OCI-LY1 (cell line): ENCODE results near the gene CREB3L1.

Experiments
- H2AFZ ChIP-seq: fragments of 200-600 bp; sonication (generic), shearing (Covaris generic); 2 replicates; pipeline ENCODE4 v1.6.0; 2014; ENCODE audit warnings: antibody characterized with exemption, mild to moderate bottlenecking, low read length
- H3F3A ChIP-seq: fragments of 200-600 bp; sonication (generic), shearing (Covaris generic); 2 replicates; pipeline ENCODE4 v1.6.0; 2014; ENCODE audit warnings: mild to moderate bottlenecking, antibody characterized with exemption, low read length, moderate library complexity; ENCODE audit not compliant: insufficient read depth
- H3K27ac ChIP-seq: fragments of 200-600 bp; sonication (generic); 2 replicates; pipeline ENCODE4 v1.5.1; 2014; ENCODE audit warnings: low read length, mixed run types, mild to moderate bottlenecking, low read depth; ENCODE audit not compliant: poor library complexity, severe bottlenecking
- H3K27me3 ChIP-seq: fragments of 200-600 bp; sonication (generic); 2 replicates; pipeline ENCODE4 v1.6.0; 2014; ENCODE audit warnings: antibody characterized with exemption, mild to moderate bottlenecking, low read length, moderate library complexity; ENCODE audit not compliant: insufficient read depth
- H3K36me3 ChIP-seq: fragments of 200-600 bp; sonication (generic); 2 replicates; pipeline ENCODE4 v1.6.1; 2014; ENCODE audit warnings: mild to moderate bottlenecking, antibody characterized with exemption, low read length, moderate library complexity, mixed read lengths; ENCODE audit not compliant: insufficient read depth
- H3K4me1 ChIP-seq: fragments of 200-600 bp; sonication (generic); 2 replicates; pipeline ENCODE4 v1.5.1; 2014; ENCODE audit warnings: mild to moderate bottlenecking, low read length, moderate library complexity; ENCODE audit not compliant: insufficient read depth, severe bottlenecking
- H3K4me2 ChIP-seq: fragments of 200-600 bp; sonication (generic), shearing (Covaris generic); 2 replicates; pipeline ENCODE4 v1.6.1; 2014; ENCODE audit warnings: low read length
- H3K4me3 ChIP-seq: fragments of 200-600 bp; sonication (generic); 2 replicates; pipeline ENCODE4 v1.5.1; 2014; ENCODE audit warnings: low read length, low read depth, mild to moderate bottlenecking, mixed read lengths; ENCODE audit not compliant: poor library complexity, severe bottlenecking
- H3K79me2 ChIP-seq: fragments of 200-600 bp; shearing (Covaris generic); 2 replicates; pipeline ENCODE4 v1.6.1; 2016; ENCODE audit warnings: mixed run types, low read length, mixed read lengths; ENCODE audit not compliant: insufficient read depth
- H3K9ac ChIP-seq: fragments of 200-600 bp; sonication (generic), shearing (Covaris generic); 2 replicates; pipeline ENCODE4 v1.6.1; 2014; ENCODE audit warnings: mild to moderate bottlenecking, low read length, mixed read lengths
- H3K9me2 ChIP-seq: fragments of 200-600 bp; sonication (generic), shearing (Covaris generic); 2 replicates; pipeline ENCODE4 v1.6.1; 2014; ENCODE audit warnings: low read depth, mild to moderate bottlenecking, low read length, mixed read lengths
- H3K9me3 ChIP-seq: fragments of 200-600 bp; shearing (Covaris generic); 2 replicates; pipeline ENCODE4 v1.6.1; 2014; ENCODE audit warnings: low read length, mixed read lengths
- H4K20me1 ChIP-seq: fragments of 200-600 bp; sonication (generic), shearing (Covaris generic); 2 replicates; pipeline ENCODE4 v1.6.0; 2016; ENCODE audit warnings: mild to moderate bottlenecking, low read length; ENCODE audit not compliant: insufficient read depth
- EZH2 ChIP-seq: fragments of 200-600 bp; sonication (generic), shearing (Covaris generic); IDR thresholded peaks from 2 replicates; pipeline ENCODE4 v1.8.0; 2017; ENCODE audit warnings: borderline replicate concordance, mixed run types, mild to moderate bottlenecking, antibody characterized with exemption, low read length, moderate library complexity, mixed read lengths
- TF ChIP-seq, protein P1 (sequence below): fragments of 200-600 bp; sonication (generic), shearing (Covaris generic); IDR thresholded peaks from 2 replicates; pipeline ENCODE4 v1.5.1; 2017; ENCODE audit warnings: mild to moderate bottlenecking, antibody characterized with exemption, low read length, moderate library complexity, mixed read lengths

The CREB3L1 gene

DNA sequence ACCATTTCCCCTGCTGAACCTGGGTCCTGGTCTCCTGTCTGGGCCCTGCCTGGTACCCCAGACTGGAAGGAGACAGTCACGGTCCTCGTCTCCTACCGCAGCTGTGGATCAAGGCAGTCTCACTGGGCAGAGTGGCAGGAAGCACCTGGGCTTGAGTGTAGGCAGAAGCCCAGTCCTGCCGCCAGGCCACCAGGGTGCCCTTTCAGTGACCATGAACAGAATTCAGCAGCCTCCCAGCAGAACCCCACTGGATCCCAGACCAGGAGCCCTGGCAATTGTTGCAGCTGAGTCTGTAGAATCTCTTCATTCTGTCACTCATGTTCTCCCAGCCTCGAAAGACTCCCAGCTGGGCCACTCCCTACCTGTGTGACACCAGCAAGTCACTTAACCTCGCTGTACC, 25.5 kb upstream of the CREB3L1 start:
- Histone ChIP-seq H3K9me3 (no peaks in the 10 kb centered on the region), H3K36me3 (no peaks in the 10 kb centered on the region), H3K79me2 (no peaks in the 10 kb centered on the region), H3K9ac (no peak overlapping the region), H3K27ac (no peak overlapping the region), H4K20me1 (no peaks in the 10 kb centered on the region), H2AFZ (no peak overlapping the region), H3F3A (no peaks in the 10 kb centered on the region), H3K27me3 (peaks cover 5% of the 10 kb centered on the region; the same call in 1 of the 2 replicates), H3K4me3 (no peak overlapping the region), H3K9me2 (no peaks in the 10 kb centered on the region), H3K4me2 (no peak overlapping the region), H3K4me1 (no peaks in the 10 kb centered on the region)
- TF ChIP-seq, protein P1, sequence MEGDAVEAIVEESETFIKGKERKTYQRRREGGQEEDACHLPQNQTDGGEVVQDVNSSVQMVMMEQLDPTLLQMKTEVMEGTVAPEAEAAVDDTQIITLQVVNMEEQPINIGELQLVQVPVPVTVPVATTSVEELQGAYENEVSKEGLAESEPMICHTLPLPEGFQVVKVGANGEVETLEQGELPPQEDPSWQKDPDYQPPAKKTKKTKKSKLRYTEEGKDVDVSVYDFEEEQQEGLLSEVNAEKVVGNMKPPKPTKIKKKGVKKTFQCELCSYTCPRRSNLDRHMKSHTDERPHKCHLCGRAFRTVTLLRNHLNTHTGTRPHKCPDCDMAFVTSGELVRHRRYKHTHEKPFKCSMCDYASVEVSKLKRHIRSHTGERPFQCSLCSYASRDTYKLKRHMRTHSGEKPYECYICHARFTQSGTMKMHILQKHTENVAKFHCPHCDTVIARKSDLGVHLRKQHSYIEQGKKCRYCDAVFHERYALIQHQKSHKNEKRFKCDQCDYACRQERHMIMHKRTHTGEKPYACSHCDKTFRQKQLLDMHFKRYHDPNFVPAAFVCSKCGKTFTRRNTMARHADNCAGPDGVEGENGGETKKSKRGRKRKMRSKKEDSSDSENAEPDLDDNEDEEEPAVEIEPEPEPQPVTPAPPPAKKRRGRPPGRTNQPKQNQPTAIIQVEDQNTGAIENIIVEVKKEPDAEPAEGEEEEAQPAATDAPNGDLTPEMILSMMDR: no peak
- TF ChIP-seq EZH2: no peak

DNA sequence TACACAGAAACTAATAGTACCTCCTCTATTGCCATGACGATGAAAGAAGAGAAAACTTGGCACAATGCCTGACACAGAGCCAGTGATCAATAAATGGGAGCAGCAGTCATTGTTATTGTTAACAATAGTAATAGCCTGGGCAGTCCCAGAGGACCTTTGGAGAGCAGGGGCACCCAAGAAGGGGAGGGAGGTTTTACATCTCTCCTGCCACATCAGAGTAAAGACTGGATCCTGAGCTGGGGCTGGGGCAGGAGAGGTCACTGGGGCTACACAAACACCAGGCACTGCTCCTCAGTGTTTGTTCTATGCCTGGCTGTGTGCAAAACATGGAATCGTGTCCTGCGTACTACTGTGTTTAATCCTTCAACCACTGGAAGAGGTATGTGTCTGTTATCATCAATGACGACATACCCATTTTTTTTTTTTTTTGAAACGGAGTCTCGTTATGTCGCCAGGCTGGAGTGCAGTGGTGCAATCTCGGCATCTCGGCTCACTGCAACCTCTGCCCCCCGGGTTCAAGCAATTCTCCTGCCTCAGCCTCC, 25.0 kb upstream of the CREB3L1 start:
- H3K79me2 ChIP-seq: no peaks in the 10 kb centered on the region
- H3F3A ChIP-seq: no peaks in the 10 kb centered on the region
- no peaks in the 10 kb centered on the region for H3K36me3 ChIP-seq
- no peaks in the 10 kb centered on the region for H3K9me2 ChIP-seq
- no peak overlapping the region for H3K27ac ChIP-seq
- no peak overlapping the region for H3K4me3 ChIP-seq
- no peaks in the 10 kb centered on the region for H3K4me1 ChIP-seq
- H3K27me3 ChIP-seq: peaks cover 5% of the 10 kb centered on the region; the same call in 1 of the 2 replicates
- H2AFZ ChIP-seq: no peak overlapping the region
- no peak overlapping the region for H3K9ac ChIP-seq
- no peaks in the 10 kb centered on the region for H3K9me3 ChIP-seq
- H3K4me2 ChIP-seq: no peak overlapping the region
- no peak for TF ChIP-seq EZH2
- TF ChIP-seq, protein P1: no peak
- H4K20me1 ChIP-seq: no peaks in the 10 kb centered on the region

GRCh38 chr11:46253258-46254132, 24.0 kb upstream of the CREB3L1 start:
- peaks cover 5% of the 10 kb centered on the region; the same call in 1 of the 2 replicates for H3K27me3 ChIP-seq
- no peaks in the 10 kb centered on the region for H3F3A ChIP-seq
- TF ChIP-seq, protein P1: no peak
- no peak for TF ChIP-seq EZH2
- H4K20me1 ChIP-seq: no peaks in the 10 kb centered on the region
- no peaks in the 10 kb centered on the region for H3K36me3 ChIP-seq
- H3K9me2 ChIP-seq: no peaks in the 10 kb centered on the region
- H3K4me1 ChIP-seq: no peaks in the 10 kb centered on the region
- no peak overlapping the region for H3K27ac ChIP-seq
- no peaks in the 10 kb centered on the region for H3K9me3 ChIP-seq
- no peak overlapping the region for H3K4me3 ChIP-seq
- no peaks in the 10 kb centered on the region for H3K79me2 ChIP-seq
- H3K9ac ChIP-seq: no peak overlapping the region
- H3K4me2 ChIP-seq: no peak overlapping the region
- no peak overlapping the region for H2AFZ ChIP-seq
